GM18511 (cell line): Measurements from ENCODE around the gene TRIM75.
"Not testable (repeated sequence)": the region's sequence is repeated elsewhere in the genome, so short reads cannot be mapped to it uniquely, and the experiment has no call there.

Source experiments
- ATAC-seq: cut with Tn5 transposase; IDR thresholded peaks from one replicate; pipeline ENCODE4 v1.9.1; 2021; ENCODE audit warnings: mild to moderate bottlenecking, moderate library complexity; ENCODE audit not compliant: unreplicated experiment

TRIM75 gene

DNA sequence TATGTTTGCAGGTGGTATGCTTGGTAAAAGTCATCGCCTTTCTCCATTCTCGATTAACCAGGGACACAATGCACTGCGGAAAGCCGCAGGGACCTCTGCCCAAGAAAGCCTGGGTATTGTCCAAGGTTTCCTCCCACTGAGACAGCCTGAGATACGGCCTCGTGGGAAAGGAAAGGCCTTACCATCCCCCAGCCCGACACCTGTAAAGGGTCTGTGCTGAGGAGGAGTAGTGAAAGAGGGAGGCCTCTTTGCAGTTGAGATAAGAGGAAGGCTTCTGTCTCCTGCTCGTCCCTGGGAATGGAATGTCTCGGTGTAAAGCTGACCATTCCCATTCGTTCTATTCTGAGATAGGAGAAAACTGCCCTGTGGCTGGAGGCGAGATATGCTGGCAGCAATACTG lies 19.7 kb downstream of the TRIM75 start:
- ATAC-seq, result not testable (repeated sequence)

GRCh38 chr4:165077034-165077578 lies 23.4 kb downstream of the TRIM75 start:
- ATAC-seq, result no peak

DNA sequence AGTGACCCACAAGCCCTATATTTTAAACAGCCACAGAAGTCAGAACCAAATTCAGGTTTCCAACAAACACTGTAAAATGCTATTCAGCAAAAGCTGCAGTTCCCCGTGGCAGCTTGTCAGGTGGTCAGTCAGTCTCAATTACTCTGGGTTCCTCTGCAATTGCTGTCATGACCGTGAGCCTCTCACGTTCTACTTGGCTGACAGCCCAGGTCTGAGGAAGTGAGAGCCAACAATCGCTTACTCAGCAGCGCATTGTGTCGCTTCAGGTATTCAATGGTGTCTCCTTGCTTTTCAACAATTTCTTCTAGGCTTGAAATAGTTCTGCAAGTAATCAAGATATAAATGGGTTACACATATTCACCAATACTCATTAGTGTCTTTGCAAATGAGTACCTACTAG lies 25.8 kb downstream of the TRIM75 start:
- no peak for ATAC-seq

DNA sequence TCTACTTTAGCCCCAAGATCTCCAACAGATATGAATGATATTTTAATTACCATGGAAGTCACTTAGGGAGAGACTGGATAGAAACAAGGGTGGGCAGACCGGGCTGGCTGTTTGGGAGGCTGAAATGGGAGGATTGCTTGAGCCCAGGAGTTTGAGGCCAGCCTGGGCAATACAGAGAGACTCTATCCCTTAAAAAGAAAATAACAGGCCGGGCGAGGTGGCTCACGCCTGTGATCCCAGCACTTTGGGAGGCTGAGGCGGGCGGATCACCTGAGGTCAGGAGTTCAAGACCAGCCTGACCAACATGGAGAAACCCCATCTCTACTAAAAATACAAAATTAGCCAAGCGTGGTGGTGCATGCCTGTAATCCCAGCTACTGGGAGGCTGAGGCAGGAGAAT lies 31.1 kb downstream of the TRIM75 start:
- not testable (repeated sequence) for ATAC-seq

GRCh38 chr4:165085946-165086345 lies 32.3 kb downstream of the TRIM75 start:
- no peak for ATAC-seq

GRCh38 chr4:165088366-165088765 lies 34.7 kb downstream of the TRIM75 start:
- no peak for ATAC-seq

DNA sequence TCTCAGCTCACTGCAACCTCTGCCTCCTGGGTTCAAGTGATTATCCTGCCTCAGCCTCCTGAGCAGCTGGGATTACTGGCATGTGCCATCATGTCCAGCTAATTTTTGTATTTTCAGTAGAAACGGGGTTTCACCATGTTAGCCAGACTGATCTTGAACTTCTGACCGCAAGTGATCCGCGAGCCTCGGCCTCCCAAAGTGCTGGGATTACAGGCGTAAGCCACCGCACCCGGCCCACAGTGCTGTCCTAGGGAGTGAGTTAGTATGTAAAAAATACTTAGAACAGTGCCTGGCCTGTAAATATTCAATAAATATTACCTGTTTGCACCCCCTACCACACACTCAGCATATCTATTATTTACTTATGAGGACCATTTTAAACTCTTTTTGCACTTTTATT lies 38.5 kb downstream of the TRIM75 start:
- ATAC-seq, result not testable (repeated sequence)

DNA sequence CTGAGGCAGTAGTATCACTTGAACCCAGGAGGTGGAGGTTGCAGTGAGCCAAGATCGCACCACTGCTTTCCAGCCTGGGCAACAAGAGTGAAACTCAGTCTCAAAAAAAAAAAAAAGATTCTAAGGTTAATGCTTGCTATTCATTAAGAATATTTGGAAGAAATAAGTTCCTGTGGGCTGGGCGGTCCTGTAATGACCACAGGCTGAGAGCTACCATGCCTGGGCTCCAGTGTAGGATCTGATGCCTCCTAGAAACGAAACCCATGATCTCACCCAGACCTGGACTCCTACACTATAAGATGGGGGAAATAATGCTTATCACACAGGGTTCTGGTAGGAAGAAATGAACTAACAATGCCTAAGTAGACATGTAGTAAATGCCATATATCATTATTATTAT lies 41.2 kb downstream of the TRIM75 start:
- no peak for ATAC-seq

DNA sequence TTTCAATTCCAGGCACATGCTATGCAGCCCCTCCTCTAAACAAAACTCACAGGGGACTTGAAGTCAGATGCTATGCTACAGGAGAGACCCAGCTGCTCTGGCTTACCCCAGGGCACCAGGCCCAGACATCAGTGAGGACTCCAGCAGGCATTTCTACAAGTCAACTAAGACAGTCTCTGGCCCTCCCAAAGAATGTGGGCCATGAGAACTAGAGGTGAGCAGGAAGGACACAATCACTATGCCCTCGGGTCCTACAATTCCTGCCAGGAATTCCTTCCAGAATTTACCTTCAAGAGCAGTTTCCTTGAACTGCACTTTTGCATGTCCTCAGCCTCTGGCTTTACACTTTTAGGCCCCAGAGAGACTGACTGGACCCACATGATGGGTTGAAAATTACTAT lies 41.6 kb downstream of the TRIM75 start:
- no peak for ATAC-seq

DNA sequence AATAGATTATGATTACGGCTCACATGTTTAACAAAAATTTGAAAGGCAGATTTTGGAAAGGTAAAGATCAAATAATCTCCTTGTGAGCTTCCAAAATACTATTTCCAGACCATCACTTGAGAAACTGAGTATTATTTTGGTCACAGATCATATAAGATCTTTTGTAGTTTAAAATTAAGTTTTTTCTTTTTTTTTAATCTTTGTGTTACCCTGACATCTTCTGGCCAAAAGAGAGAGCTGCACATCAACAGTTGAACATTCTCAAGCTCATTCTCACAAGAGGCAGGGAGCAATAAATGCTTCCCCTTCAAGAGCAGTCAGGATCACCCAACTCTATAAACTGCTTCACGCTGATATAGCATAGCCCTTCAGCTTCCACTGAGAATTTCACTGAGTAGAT lies 43.1 kb downstream of the TRIM75 start:
- no peak for ATAC-seq

DNA sequence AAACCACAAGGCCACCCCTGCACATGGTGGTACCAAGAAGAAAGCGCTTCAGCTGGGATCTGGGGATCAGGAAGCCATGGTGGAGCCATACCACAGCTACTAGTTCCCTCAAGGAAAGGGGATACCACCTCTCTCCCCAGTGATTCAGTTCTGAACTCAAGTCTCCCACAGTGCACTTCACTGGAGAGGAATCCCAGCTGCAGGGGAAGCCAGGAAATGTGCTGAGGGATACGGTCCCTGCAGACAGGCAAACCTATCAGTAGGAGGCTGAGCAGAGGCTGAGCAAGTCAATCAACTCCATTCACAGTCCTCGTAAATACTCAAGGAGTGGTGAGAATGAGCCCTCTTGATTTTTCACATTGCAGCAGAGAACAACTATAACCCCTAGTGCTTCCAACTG lies 48.0 kb downstream of the TRIM75 start:
- ATAC-seq, result no peak

- no peak for ATAC-seq
These were observed 52.9 kb downstream of the TRIM75 start for GRCh38 chr4:165106518-165106917.
